ENCODE measurements around the gene HS6ST1. TPM values are rescaled to one million over a fixed set of nuclear protein-coding genes. Genes with fewer than 3 reads are reported as not detected.

HS6ST1 gene
- polyA plus RNA-seq, 3 donors, result 75.8 to 92.6 (median 78.8) TPM

DNA sequence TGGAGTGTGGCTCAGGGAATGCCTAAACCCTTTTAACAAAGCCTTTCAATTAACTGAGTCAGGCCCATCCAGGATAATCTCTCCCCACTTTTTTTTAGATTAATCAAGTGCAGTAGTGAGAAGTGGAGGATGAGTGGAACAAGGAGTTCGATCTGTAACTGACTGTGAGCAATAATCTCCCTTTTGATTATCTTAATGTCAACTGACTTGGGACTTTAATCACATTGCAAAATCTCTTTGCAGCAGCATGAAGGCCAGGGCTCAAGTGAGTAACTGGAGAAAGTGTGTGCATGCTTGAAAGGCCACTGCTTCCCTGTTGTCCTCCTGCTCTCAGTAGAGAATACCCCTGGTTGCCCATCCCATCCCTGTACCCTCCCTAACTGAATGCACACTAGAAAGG, 32.1 kb upstream of the HS6ST1 start:
- no peak for DNase-seq (ENCODE audit: low read depth in 3 of 3, low spot score in 2 of 3)

DNA sequence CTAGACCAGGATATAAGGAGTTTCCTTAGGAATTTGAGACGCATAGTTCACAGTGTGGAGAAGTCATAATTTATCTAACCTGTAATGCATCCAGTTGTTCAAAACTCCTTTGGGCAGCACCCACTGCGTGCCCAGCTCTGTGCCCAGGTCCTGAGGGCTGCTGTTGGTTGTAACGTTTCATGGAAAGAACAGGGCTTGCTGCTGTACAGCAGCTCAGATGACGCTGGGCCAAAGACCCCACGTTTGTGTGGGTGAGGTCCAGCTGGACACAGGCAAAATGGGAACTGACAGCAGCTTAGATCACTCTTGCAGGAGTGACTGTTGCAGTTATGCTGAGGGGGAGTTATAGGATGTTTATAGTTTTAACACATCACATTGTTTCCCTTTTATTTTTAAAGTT, 30.0 kb upstream of the HS6ST1 start:
- no peak for DNase-seq (ENCODE audit: low read depth in 3 of 3, low spot score in 2 of 3)

DNA sequence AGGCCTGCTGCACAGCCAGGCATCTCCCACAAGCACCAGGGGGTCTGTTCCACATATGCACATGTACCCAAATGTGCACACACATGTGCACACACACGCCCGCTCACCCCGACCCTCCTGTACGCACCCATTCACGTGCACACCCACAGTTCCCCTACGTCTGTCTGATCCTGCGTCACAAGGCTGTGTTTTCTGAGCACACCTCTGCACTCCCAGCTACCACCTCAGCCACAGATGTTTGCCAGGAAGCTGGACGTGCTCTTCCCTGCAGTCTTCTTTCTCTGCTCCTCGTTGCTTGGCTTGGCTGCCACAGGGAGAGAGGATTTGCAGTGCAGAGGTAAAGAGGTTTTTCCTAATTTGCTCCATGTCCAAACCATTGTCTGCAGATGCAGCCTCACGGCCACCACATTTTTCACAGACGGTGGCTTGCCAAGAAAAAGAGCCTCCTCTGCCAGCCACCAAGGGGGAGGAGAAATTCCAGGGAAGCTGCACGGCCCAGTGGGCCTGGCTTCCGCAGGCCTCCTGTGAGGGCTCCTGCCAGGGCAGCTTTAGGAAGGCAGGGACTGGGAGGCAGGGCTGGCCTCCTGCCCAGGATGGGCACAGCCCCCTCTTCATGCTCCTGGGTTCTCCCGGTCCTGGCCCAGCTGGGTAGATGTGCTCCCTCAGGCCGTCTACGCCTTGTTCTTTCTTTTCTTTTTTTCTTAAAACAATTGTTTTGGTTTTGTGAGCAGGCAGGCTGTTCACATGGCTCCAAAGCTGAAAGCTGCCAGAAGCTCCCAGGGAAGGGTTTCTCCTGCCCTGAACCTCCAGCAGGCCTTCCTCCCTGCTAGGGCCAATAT, 29.3 kb upstream of the HS6ST1 start:
- peak in 1 of 3 donors; percentile 72 for DNase-seq (ENCODE audit: low read depth in 3 of 3, low spot score in 2 of 3)

DNA sequence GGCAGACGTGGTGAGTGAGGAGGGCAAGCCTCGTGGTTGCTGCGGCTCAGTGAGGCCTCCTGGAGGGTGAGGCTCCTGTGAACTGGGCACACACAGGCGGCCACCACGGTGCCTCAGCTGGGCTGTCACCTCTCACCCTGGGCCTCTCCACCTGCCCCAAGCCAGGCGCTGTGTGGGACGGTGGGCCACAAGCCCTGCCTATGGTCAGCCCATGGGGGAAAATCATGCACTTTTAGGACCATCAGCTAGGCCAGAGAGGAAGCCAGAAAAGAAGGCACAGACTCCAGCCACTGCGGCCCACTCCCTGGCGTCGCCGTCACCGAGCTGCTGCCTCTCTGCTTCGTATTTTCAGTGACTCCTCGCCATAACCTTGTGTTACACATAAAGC, 28.5 kb upstream of the HS6ST1 start:
- DNase-seq (ENCODE audit: low read depth in 3 of 3, low spot score in 2 of 3), result no peak

DNA sequence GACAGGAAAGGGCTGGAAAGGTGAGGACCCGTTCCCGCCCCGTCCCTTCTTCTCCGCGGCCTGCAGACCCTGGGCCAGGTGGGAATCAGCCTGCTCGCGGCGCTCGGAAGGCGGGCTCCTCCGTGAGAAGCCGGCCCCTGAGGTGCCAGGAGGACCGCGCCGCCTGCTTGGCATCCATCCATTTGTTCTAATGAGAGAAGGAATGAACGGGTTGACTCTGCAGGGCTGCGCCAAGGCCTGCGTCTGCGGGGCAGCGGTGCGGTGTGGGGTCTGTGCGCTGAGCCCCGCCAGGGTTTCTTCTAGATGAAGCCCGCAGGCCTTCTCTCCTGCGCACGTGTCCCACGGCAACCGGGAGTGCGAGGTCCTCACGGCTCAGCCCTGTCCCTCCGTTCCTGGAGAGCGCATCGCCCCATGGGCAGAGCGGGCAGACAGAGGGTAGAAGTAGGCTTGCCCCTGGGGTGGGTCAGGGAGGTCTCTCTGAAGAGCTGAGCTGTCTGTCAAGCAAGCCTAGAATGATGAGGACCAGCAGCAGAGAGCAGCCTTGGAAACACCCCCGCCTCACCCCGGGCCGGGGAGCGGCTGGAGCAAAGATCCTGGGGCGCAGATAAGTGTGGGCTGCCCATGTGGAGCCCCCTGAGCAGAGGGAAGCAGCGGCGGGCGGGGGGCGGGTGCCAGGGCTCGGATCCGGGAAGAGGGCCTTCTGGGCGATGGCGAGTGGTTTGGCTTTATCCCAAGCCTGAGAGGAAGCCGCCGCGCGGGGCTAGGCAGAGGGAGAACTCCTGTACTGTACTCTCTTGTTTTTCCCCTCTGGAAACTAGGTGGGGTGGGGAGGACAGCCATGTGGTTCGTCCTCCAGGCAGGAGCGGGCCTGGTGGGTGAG, 27.9 kb upstream of the HS6ST1 start:
- DNase-seq (ENCODE audit: low read depth in 3 of 3, low spot score in 2 of 3), result no peak

DNA sequence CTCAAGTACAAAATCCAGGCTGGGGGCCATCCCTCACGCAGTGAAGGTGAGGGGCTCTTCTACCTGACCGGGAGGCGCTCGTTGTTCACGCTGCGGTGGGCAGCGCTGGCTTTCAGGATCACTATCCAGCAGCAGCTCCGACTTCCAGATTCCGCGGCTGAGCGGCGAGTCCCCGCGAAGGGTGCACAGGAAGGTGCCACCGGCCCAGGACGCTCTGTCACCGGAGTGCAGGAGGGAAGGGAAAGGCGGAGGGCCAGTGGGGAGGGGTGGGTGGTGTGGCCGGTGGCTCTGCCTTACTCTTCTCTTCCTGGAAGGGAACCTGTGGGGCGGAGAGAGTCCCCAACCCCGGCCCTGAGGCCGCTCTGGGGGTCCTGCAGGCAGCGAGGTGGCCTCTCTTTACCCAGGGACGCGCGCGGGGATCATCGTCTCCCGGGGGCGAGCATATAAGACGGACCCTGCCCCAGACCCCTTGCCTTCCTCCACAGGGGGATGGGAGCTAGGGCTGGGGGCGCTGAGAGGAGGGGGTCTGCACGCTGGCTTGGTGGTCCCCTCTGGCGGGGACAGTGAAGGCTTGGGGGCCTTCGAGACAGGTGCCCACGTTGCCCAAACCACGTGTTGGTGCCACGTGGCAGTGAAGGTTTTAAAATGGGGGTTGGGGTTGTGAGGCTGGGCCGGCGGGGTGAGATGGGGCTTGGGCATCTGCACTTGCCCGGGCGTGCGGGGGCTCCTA, 26.9 kb upstream of the HS6ST1 start:
- no peak for DNase-seq (ENCODE audit: low read depth in 3 of 3, low spot score in 2 of 3)

DNA sequence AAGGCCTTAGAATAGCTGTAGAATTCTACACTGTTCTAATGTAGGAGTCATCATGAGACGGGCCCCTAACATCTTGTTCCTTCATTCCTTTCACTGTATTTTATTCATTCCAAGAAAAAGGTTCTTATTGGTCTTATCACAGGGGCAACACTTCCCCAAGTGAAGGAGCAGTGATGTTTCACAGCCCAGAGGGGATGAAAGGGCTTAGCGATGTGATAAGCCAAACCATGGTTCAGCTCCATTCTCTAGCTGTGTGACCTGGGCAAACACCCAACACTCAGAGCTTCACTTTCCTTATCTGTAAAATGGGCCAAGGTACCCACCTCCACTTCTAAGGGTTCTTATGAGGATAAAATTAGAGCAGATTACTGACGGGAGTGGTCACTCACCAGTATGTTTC, 25.4 kb upstream of the HS6ST1 start:
- no peak for DNase-seq (ENCODE audit: low read depth in 3 of 3, low spot score in 2 of 3)

DNA sequence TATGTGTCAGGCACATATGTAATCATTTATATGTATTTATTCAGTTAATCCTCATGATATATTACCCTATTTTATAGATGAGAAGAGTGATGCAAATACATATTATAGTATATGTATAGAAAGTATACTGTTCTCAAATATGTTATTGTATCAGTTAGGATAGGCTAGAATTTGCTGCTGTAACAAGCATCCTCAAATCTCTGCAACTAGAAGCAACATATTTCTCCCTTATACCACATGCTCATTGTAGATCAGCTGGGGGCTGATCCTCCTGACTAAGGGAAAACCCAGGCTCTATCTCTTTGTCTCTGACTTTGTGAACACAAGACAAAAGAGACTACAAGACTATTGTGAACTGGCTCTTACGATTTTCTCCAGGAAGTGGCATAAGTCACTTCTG, 24.8 kb upstream of the HS6ST1 start:
- no peak for DNase-seq (ENCODE audit: low read depth in 3 of 3, low spot score in 2 of 3)

DNA sequence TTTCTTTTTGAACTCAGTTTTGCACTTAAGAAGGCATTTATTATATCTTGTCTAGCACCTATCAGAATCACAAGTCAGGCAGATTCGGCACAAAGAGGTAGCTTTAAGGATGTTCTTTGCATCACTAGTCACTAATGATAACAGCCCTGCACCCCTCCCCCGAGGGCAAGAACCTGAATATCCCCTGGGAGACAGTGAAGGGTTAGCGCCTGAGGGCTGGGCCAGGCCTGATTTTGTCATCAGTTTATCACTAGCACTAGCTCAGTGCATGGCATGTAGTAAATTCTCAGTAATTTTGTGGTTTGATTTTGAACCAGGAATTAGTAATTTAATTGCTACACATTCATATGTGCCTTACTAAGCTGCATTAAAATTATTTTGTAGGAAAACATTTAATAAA, 23.9 kb upstream of the HS6ST1 start:
- no peak for DNase-seq (ENCODE audit: low read depth in 3 of 3, low spot score in 2 of 3)

DNA sequence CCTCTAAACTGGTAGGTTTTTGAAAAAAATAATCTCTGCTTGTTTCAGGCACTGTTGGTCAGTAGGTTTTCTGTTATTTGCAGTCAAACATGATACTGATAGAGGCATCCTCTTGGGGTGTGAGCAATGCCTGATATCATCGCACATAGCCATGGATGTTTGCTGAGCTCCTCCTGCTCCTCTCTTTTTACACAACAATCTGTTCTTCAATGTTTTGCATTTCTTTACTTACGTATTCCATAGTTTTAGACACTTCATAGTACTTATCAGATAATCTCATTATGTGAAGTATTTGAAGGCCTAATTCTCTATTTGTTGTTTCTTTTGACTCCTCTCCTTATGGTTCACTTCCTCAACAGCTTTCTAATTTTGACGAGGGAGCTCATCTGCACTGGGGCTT, 23.0 kb upstream of the HS6ST1 start:
- no peak for DNase-seq (ENCODE audit: low read depth in 3 of 3, low spot score in 2 of 3)

DNA sequence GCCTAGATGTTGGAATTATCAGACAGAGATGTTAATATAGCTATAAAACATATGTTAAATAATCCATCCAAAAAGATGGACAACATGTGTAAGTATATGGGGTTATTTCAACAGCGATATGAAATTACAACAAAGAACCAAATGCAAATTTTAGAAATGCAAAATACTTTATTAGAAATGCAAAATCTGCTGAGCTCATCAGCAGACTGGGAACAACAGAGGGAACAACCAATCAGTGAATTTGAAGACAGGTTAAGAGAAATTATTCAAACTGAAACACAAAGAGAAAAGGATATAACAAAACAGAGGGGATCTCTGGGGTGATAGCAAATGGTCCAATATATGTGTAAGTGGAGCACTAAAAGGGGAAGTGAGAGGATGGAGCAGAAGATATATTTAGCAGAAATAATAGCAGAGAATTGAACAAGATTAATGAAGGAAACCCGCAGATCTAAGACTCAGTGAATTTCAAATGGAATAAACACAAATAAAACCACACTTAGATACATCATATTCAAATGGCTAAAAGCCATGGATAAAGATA, 13.5 kb upstream of the HS6ST1 start:
- no peak for DNase-seq (ENCODE audit: low read depth in 3 of 3, low spot score in 2 of 3)

DNA sequence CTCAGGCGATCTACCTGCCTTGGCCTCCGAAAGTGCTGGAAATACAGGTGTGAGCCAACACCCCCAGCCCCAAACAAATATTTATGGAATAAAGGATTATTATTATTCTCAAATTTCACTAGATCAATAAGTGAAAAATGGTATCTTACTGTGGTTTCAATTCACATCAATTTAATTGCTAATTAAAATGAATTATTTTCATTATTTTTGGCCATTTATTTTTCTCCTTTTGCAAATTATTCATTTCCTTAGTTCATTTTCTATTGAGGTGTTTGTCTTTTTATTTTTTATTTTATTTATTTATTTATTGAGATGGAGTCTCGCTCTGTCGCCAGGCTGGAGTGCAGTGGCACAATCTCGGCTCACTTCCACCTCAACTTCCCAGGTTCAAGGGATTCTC, 11.9 kb upstream of the HS6ST1 start:
- no peak for DNase-seq (ENCODE audit: low read depth in 3 of 3, low spot score in 2 of 3)

DNA sequence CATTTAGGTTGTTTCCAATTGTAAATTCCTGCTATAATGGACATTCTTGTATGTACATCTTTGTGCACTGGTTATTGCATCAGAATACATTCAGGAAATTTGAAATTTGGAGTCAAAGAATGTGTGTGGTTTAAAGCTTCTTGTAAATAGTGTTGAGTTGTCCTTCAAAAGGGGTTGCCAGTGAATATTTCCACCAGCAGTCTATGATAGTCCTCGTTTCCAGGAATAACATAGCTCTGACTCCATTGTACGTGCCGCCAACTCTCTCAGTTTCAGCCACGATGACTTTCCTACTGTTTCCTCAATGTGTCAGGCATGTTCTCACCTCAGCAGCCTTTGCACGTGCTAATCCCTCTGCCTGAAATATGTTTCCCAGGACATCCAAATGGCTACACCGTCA, 10.9 kb upstream of the HS6ST1 start:
- no peak for DNase-seq (ENCODE audit: low read depth in 3 of 3, low spot score in 2 of 3)

DNA sequence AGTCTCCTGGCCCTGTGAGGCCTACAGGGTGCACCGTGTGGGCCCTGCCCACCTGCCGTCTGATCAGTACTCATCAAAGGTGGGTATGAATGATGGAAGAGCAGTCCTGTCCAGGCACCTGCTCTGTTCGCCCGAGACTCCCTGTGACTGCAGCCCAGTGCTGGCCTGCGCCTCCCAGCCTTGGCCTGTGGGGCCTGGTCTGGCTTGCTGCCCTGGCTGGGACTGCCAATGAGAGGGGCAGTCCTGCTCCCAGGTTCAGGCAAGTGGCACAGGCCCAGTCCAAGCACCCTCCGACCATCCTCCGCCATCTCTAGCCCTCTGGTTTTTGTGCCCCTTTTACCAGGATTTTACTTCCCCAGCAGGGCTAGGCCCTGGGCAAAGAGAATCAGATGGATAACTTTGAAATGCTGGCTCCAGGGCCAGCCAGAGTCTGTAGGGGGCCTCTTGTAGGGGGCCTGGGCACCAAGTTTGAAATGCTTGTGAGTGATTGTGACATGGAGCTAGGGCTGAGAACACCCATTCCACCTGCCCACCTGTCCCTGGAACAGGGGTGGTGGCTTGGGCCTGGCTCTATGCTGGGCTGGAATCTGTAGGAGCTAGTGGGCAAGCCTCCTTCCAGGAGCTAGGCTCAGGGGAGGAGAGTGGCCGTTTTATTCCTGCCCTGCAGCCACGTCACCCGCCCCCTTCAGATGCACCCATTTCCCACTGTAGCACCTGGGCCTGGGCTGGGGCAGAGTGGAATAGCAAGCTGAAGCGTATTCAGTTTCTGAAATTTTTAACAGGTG, 8.7 kb upstream of the HS6ST1 start:
- DNase-seq (ENCODE audit: low read depth in 3 of 3, low spot score in 2 of 3), result no peak

DNA sequence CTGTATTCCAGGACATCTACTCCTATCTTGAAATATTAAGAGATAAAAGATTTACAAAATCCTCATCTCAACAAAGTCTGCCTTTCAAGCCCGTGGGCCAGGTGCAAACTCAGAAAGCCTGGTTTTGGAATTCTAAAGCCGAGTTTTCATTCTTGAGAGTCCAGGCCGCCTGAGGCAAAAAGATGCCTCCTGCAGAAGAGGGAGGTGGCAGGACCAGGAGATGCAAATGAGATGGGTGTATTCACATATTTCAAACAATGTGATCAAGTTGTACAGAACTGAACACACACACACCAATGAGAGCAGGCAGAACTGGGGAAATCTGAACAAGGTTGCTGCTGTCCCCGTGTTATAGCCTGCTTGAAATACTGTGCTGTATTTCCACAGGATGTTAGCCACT, 7.7 kb upstream of the HS6ST1 start:
- DNase-seq (ENCODE audit: low read depth in 3 of 3, low spot score in 2 of 3), result no peak

DNA sequence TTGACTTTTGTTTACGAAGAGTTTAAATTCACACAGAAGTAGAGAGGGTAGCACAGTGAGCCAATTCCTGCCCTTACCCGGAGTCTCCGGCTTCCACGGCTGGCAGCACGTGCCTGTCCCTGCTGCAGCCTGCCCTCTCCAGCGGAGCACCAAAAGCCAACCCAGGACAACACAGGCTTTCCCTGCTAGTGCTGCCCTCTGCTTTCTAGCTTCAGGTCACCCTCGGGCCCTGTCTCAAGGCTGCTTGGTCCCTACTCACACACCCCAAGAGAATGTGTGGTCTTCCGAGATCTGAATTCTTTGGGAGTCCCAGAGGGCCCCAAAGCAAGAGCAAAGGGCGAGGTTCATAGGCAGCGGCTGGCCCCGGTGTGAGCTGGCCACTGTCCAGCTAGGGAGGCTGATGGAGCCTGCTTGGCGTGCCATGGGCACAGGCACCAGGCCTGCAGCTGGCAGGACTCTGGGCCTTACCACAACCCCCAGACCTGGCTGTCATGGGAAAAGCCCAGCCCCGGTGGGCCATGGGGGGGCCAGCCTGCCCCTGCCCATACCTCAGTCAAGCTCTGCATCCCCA, 7.0 kb upstream of the HS6ST1 start:
- DNase-seq (ENCODE audit: low read depth in 3 of 3, low spot score in 2 of 3), result no peak

DNA sequence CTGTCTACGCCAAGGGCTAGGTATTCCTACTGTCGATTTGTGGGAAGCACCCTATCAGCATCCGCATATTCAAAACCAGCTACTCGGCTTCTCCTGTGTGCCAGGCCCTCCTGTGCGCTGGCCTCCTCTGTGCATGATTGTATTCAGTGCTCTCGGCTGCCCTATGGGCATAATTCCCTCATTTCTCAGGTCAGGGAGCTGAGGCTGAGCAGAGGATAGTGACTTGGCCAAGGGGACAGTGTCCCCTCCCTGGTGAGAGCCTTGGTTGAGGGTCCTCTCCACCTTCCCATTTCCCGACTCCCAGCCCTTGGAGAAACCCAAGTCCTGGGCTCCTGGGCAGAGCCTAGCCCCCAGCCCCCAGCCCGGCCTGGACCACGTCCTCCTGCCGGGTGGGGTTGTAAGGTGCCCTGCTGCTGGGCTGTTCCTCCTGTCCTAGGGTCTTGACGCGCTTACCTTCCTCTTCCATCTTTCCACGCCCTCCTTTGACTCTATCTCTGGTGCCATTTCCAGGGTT, 6.3 kb upstream of the HS6ST1 start:
- DNase-seq (ENCODE audit: low read depth in 3 of 3, low spot score in 2 of 3), result no peak

DNA sequence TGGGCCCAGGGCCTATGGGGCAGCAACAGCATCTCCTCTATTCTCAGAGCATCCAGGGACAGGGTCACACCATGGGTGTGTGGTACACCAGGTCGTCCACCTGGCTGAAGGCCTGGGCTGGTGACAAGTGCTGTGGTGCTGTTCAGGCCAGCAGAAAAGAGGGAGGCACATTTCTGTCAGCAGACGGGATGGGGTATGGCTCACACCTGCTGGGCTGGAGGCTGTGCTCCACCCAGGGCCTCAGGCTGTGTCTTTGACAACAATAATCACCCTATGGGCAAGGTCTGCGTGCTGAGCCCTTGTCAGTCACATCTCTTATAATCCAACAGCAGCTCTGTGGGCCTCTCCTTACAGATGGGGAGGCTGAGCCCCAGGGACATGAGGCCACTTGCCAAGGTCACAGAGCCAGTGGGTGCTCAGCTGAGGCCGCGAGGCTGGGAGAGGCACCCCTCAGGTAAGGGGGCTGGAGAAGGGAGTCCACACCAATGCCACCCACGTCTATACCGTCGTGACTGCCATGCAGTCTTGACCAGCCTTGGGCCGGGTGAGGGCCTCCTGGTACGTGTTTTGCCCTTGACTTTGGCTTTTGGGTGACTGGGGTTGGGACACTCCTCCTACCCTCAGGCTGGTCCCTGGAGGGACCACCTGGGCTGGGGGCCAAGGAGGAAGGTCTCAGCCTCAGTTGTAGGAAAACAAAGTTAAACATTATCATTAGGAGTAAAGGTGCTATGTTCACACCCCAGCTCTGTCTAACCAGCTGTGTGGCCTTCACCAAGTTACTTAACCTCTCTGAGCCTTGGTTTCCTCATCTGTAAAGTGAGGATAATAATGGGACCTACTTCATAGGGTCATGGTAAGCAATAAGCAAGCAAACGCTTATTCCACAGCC, 5.6 kb upstream of the HS6ST1 start:
- DNase-seq (ENCODE audit: low read depth in 3 of 3, low spot score in 2 of 3), result no peak

DNA sequence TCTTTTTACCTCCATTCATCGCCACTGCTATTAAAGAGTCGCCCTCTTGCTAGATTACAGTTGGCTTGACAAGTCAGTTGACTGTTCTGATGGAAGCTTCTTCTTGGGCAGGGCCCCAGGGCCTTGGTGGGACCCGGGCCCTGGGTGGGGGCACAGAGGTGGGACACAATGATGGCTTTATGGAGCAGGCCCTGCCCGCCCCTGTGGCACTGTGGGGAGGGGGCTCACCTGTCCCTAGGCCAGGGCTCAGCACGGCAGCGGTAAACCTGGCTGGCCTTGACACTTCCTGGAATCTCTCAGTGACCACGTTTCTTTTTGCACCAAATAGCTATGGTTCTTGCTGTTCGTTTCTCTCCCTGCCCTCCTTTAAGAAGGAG, 4.9 kb upstream of the HS6ST1 start:
- no peak for DNase-seq (ENCODE audit: low read depth in 3 of 3, low spot score in 2 of 3)
